GM19043 (cell line): ENCODE data around the gene IGSF23.

Experiments used
- ATAC-seq: cut with Tn5 transposase; IDR thresholded peaks from one replicate; pipeline ENCODE4 v1.9.1; 2021; ENCODE audit warnings: low read depth; ENCODE audit not compliant: unreplicated experiment

The IGSF23 gene

DNA sequence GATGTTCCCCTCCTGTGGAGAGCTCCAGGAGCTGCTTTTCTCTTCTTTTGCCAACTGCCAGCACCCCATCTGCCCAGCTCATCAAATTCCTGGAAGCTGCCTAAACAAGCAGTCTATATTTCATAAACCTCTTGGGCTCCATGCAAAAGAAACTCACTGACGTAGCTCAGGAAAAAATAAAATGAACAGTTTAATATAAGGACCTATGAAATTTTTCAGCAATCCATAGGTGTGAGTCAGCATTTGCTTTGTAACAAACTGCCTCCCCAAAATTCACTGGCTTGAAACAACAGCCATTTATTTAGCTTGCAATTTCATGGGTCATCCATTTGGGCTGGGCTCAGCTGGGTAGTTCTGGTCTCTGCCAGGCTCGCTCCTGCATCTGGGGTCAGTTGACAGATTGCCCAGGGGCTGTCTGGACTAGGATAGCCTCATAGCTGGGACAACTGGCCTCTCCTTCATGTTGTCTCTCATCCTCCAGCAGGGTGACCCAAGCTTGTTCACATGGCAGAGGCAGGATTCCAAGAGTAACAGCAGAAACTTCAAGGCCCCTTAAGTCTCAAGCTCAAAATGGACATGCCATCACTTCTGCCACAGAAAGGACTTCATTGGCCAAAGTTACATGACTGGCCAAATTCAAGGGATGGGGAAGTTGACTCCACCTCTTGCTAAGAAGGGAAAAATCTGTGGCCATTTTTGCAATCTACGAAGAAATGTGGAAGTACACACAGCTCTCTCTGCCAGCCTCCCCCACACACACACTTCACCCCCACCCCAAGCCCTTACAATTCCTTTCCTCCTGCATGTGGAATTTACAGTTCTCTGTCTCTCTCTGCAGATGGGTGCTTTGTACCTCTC lies 22.4 kb downstream of the IGSF23 start:
- ATAC-seq: no peak

GRCh38 chr19:44636439-44637389 lies 23.4 kb downstream of the IGSF23 start:
- no peak for ATAC-seq

DNA sequence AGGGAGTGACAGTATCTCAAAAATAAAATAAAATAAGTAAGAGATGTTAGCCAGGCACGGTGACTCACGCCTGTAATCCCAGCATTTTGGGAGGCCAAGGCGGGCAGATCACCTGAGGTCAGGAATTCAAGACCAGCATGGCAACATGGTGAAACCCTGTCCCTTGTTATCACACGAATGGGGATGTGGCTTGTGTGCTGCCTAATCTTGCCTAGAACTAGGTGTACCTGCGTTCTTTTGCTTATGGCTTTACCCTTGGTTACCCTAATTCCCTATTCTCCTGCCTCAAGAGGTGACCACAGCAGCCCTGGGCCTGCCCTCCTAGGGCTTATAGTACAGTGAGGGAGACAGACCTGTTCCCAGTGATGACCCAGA lies 24.0 kb downstream of the IGSF23 start:
- no peak for ATAC-seq

- no peak for ATAC-seq
Observed at GRCh38 chr19:44640518-44640917, 27.2 kb downstream of the IGSF23 start.

GRCh38 chr19:44641501-44642265 lies 28.3 kb downstream of the IGSF23 start:
- ATAC-seq: no peak

- no peak for ATAC-seq
Observed at GRCh38 chr19:44642377-44642776, 29.0 kb downstream of the IGSF23 start.

- no peak for ATAC-seq
Observed at GRCh38 chr19:44643605-44644401, 30.4 kb downstream of the IGSF23 start, which contains the start of gene PVR. Gene PVR, plus strand, starts transcription at chr19:44643910. Its CDS starts 187 bp downstream, at chr19:44644097.

DNA sequence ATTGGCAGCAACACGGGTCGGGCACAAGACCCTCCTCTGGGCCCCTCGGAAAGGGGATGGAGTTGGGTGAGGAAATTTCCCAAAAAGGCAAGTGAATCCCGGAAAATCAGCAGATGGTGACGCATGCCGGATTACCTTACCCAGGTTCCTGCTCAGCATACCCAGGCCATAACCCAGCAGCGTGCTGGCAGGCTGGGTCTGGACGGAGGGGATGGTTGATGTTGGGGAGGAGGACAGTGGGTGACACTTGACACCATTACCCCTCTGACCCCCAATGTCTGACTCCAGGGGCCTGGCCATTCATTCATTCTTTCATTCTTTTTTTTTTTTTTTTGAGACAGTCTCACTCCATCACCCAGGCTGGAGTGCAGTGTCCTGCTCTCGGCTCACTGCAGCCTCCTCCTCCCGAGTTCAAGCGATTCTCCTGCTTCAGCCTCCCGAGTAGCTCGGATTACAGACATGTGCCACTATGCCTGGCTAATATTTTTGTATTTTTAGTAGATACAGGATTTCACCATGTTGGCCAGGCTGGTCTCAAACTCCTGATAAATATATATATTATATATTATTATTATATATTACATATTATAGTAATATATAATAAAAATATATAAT lies 31.1 kb downstream of the IGSF23 start:
- ATAC-seq: no peak

DNA sequence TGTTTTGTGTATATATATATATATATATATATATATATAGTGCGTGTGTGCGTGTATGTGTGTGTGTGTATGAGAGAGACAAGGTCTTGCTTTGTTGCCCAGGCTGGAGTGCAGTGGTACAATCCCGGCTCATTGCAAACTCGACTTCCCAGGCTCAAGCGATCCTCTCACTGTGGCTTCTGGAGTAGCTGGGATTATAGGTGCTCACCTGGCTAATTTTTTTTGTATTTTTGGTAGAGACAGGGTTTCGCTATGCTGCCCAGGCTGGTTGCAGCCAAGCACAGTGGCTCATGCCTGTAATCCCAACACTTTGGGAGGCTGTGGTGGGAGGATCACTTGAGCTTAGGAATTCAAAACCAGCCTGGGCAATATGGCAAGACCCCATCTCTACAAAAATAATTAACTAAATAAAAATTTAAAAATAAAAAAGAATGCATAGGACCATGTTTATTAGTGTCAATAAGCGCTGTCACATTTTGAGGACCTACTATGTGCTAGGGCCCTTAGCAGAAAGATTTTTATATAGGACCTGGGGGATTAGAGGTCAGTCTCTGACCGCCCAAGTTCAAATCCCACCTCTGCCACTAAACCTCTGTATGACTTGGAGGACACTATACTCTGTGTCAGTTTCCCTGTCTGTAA lies 32.2 kb downstream of the IGSF23 start:
- ATAC-seq: no peak

DNA sequence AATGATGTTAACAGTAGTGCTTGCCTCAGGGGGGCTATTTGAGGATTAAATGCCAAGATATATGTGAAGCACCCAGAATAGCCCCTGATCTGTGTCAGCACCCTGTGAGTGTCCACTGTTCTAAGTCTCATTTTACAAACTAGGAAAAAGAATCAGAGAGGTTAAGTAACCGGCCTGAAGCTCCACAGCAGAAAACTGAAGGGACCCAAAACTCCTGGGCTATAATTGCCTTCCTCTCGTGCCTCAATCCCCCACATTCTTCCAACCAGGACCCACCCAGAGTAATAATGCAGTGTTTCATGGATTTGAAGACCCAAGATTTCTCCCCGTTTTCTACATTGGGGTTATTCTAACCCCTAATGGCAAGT lies 32.7 kb downstream of the IGSF23 start:
- no peak for ATAC-seq

- ATAC-seq: no peak
Observed at GRCh38 chr19:44647144-44647543, 33.8 kb downstream of the IGSF23 start.

GRCh38 chr19:44648631-44649251 lies 35.4 kb downstream of the IGSF23 start:
- ATAC-seq: no peak

DNA sequence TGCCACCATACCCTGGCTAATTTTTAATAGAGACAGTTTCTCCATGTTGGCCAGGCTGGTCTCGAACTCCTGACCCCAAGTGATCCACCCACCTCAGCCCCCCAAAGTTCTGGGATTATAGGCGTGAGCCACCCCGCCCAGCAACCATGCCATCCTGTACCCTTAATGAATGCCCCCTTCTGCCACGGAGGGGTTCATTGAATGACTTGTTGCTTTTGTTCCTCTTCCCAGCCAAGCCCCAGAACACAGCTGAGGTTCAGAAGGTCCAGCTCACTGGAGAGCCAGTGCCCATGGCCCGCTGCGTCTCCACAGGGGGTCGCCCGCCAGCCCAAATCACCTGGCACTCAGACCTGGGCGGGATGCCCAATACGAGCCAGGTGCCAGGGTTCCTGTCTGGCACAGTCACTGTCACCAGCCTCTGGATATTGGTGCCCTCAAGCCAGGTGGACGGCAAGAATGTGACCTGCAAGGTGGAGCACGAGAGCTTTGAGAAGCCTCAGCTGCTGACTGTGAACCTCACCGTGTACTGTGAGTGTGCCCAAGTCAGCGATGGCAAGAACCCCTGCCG lies 36.3 kb downstream of the IGSF23 start:
- no peak for ATAC-seq

DNA sequence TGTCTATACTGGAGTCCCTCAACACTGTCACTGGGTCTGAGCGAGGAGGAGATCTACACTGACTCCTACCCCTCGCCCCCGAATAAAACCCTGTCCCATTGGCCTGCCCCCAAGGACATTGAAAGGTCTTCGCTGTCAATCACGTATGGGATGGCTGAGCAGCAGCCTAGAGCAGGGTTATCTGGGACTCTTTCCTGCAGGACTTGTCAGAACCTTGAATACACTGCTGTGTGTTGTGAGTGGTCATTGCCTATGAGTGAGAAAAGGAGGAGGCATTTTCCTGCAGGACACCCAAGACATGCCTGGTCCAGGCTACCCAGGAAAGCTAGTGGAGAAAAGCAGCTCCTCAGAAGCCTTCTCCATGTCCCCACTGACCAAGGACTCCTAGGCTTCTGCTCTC lies 40.0 kb downstream of the IGSF23 start:
- no peak for ATAC-seq

- no peak for ATAC-seq
Observed at GRCh38 chr19:44653977-44654774, 40.8 kb downstream of the IGSF23 start.

DNA sequence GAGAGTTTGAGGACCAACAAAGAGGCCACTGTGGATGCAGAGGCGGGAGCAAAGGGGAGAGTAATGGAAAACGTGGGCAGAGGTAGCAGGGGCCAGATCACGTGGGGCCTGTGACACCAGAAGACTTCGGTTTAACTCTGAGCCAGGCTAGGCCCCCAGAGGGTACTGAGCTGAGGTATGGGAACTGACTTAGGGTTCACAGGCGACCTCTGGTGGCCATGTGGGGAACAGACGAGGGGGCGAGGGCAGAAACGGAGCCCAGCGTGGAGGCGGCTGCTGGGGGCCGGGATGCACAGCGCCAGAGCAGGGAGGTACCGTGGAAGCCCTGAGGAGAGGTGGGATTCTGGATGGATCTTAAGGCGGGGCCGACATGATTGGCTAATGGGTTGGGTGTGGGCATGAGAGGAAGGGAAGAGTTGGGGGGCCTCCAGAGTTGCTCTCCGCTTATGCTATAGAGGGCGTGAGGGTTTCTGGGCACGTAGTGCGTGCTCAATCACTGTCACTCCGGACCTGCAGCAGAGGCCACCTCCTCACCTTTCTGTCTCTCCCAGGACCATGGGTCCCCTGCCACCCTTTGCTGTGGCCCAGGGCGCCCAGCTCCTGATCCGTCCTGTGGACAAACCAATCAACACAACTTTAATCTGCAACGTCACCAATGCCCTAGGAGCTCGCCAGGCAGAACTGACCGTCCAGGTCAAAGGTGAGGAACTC lies 44.0 kb downstream of the IGSF23 start:
- no peak for ATAC-seq
